Measurements from ENCODE around the gene TTC23.

The TTC23 gene

DNA sequence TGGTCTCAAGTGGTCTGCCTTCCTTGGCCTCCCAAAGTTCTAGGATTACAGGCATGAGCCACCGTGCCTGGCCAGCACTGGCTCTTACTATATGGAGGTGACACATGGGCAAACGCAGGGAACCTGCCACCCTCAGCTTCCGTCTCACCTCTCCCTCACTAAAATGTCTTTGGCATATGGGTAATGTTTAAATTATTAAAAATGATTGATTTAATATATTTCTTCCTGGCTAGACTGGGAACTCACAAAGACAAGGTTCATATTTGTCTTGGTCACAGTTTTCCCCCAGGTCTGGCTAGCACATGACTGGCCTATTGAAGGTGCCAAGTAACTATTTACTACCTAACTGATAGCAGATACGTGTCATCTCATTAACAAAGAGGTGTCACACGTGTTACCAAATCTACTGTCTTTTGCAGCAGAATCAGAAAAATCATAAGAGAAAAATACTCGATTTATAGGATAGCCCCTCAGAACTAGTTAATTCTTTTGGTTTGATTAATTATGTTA, 96.3 kb downstream of the TTC23 start:
- POLR2A ChIA-PET = no interaction called here
- CTCF ChIA-PET = no interaction called here
- DNase-seq (ENCODE audit: extremely low spot score) = no peak
- no peak for TF ChIP-seq NFRKB (IDR thresholded peaks at IDR 0.05)
- no peak for TF ChIP-seq FOXK2 (IDR thresholded peaks at IDR 0.05)
- no peak for TF ChIP-seq ZNF384 (IDR thresholded peaks at IDR 0.05)
- no peak for TF ChIP-seq SUZ12 (IDR thresholded peaks at IDR 0.05)
- no peak for TF ChIP-seq FOXM1 (IDR thresholded peaks at IDR 0.05; ENCODE audit: borderline replicate concordance)
- TF ChIP-seq SP1 (IDR thresholded peaks at IDR 0.05) = no peak

DNA sequence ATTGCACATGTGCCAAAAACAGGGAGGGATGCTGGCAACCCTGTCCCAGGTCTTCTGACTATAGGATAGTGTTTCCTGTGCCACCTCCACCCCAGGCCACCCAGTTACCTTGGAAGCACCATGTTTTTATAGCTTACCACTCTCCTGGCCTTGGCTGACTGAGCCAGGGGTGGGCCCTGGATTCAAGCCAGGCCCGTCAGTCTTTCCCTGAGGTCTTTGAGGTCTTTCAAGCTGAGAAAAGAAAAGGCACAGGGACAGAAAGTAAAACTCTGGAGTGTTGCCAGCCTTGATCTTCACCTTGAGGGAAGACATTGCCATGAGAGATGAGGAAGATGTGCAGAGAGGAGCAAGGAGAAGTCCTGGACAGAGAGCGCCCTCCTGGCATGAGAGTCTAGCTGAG, 98.2 kb downstream of the TTC23 start:
- CTCF ChIA-PET = no interaction called here
- POLR2A ChIA-PET = no interaction called here
- no peak for DNase-seq (ENCODE audit: extremely low spot score)
- TF ChIP-seq NFRKB (IDR thresholded peaks at IDR 0.05) = no peak
- no peak for TF ChIP-seq FOXK2 (IDR thresholded peaks at IDR 0.05)
- TF ChIP-seq CTBP1 (IDR thresholded peaks at IDR 0.05; ENCODE audit: borderline replicate concordance) = no peak
- TF ChIP-seq, protein P1, sequence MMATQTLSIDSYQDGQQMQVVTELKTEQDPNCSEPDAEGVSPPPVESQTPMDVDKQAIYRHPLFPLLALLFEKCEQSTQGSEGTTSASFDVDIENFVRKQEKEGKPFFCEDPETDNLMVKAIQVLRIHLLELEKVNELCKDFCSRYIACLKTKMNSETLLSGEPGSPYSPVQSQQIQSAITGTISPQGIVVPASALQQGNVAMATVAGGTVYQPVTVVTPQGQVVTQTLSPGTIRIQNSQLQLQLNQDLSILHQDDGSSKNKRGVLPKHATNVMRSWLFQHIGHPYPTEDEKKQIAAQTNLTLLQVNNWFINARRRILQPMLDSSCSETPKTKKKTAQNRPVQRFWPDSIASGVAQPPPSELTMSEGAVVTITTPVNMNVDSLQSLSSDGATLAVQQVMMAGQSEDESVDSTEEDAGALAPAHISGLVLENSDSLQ (IDR thresholded peaks at IDR 0.05) = no peak
- no peak for TF ChIP-seq HDGF (IDR thresholded peaks at IDR 0.05; ENCODE audit: borderline replicate concordance)
- TF ChIP-seq LEF1 (IDR thresholded peaks at IDR 0.05; ENCODE audit: borderline replicate concordance) = no peak
- TF ChIP-seq BHLHE40 (IDR thresholded peaks at IDR 0.05; ENCODE audit: borderline replicate concordance) = no peak
- no peak for TF ChIP-seq FOXA1 (IDR thresholded peaks at IDR 0.05)
- TF ChIP-seq FOXM1 (IDR thresholded peaks at IDR 0.05; ENCODE audit: borderline replicate concordance) = no peak
- no peak for TF ChIP-seq ARNT (IDR thresholded peaks at IDR 0.05)
- no peak for TF ChIP-seq TARDBP (IDR thresholded peaks at IDR 0.05)

DNA sequence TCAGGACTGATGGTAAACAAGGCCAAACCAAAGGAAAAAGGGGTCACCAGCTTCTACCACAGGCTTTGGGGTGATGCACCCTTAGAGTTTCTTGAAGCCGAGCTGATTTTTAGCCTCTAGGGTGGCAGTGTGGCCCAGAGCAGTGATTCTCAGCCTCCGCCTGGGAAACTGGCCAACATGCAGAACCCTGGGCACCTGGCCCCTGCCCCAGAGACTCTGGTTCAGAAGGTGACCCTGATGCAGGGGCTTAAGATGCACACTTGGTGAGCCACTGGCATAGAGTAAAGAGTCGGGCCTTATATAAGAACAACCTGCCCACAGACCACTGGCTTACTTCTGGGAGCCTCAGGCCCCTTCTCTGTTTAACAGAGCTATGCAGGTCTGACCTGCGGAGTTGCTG, 100.0 kb downstream of the TTC23 start:
- TF ChIP-seq ELF4 (IDR thresholded peaks at IDR 0.05) (no peak), LEF1 (IDR thresholded peaks at IDR 0.05; ENCODE audit: borderline replicate concordance) (no peak), HDGF (IDR thresholded peaks at IDR 0.05; ENCODE audit: borderline replicate concordance) (no peak), FOXA1 (IDR thresholded peaks at IDR 0.05) (no peak), BHLHE40 (IDR thresholded peaks at IDR 0.05; ENCODE audit: borderline replicate concordance) (no peak), FOXM1 (IDR thresholded peaks at IDR 0.05; ENCODE audit: borderline replicate concordance) (no peak), SUZ12 (IDR thresholded peaks at IDR 0.05) (no peak), NFRKB (IDR thresholded peaks at IDR 0.05) (no peak), L3MBTL2 (conservative IDR thresholded peaks at IDR 0.05) (no peak), FOXK2 (IDR thresholded peaks at IDR 0.05) (no peak), CTBP1 (IDR thresholded peaks at IDR 0.05; ENCODE audit: borderline replicate concordance) (no peak), SP1 (IDR thresholded peaks at IDR 0.05) (no peak), TARDBP (IDR thresholded peaks at IDR 0.05) (no peak), ARNT (IDR thresholded peaks at IDR 0.05) (no peak), ZNF384 (IDR thresholded peaks at IDR 0.05) (no peak)
- TF ChIP-seq, protein P1 (IDR thresholded peaks at IDR 0.05) = no peak
- ChIA-PET CTCF (no interaction called here), POLR2A (no interaction called here)
- no peak for DNase-seq (ENCODE audit: extremely low spot score)

DNA sequence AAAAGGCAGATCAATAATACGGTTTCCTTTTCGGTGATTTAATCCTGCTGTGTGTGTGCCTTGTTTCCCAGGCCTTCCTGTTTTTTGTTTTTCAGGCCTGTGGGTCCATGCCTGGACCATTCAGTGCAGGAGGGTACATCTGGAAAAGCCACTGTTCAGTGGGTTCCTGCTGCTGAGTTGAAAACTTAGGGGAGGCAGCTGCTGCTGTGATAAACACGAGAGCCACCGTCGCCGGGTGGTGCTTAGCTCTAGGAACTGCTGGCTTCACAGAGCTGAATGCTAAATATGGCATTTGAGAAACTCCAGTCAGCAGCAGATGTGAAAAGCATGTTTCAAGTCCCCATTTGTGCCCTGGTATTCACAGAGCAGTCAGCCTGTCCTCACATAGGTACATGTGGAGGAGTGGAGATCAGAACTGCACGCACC, 100.5 kb downstream of the TTC23 start:
- TF ChIP-seq SUZ12 (IDR thresholded peaks at IDR 0.05) = no peak
- no peak for TF ChIP-seq SP1 (IDR thresholded peaks at IDR 0.05)
- TF ChIP-seq L3MBTL2 (conservative IDR thresholded peaks at IDR 0.05) = no peak
- no peak for TF ChIP-seq TARDBP (IDR thresholded peaks at IDR 0.05)
- no peak for TF ChIP-seq HDGF (IDR thresholded peaks at IDR 0.05; ENCODE audit: borderline replicate concordance)
- no peak for TF ChIP-seq ZNF384 (IDR thresholded peaks at IDR 0.05)
- no peak for TF ChIP-seq NFRKB (IDR thresholded peaks at IDR 0.05)
- TF ChIP-seq LEF1 (IDR thresholded peaks at IDR 0.05; ENCODE audit: borderline replicate concordance) = no peak
- no peak for TF ChIP-seq FOXK2 (IDR thresholded peaks at IDR 0.05)
- no peak for TF ChIP-seq FOXA1 (IDR thresholded peaks at IDR 0.05)
- no peak for TF ChIP-seq CTBP1 (IDR thresholded peaks at IDR 0.05; ENCODE audit: borderline replicate concordance)
- no peak for TF ChIP-seq ELF4 (IDR thresholded peaks at IDR 0.05)
- TF ChIP-seq BHLHE40 (IDR thresholded peaks at IDR 0.05; ENCODE audit: borderline replicate concordance) = no peak
- TF ChIP-seq FOXM1 (IDR thresholded peaks at IDR 0.05; ENCODE audit: borderline replicate concordance) = no peak
- TF ChIP-seq, protein P1 (IDR thresholded peaks at IDR 0.05) = no peak
- POLR2A ChIA-PET = no interaction called here
- DNase-seq (ENCODE audit: extremely low spot score) = no peak
- CTCF ChIA-PET = no interaction called here

DNA sequence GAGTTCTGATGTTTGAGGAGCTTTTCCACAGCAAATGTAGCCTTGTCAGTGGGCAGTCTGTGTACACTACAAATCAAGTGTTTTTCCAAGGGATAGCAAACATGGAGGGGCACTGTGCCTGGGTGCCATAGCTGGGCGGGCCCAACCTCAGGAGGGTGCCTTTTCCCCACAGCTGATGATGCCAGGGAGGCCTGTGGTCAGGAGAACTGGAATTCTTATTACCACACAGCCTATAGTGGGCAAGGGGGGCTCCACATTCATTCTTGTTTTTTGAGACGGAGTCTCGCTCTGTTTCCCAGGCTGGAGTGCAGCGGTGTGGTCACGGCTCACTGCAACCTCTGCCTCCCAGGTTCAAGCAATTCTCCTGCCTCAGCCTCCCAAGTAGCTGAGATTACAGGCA, 102.7 kb downstream of the TTC23 start:
- no peak for DNase-seq (ENCODE audit: extremely low spot score)
- POLR2A ChIA-PET = no interaction called here
- CTCF ChIA-PET = no interaction called here
- TF ChIP-seq ZNF384 (IDR thresholded peaks at IDR 0.05) (no peak), CTBP1 (IDR thresholded peaks at IDR 0.05; ENCODE audit: borderline replicate concordance) (no peak), L3MBTL2 (conservative IDR thresholded peaks at IDR 0.05) (no peak), FOXK2 (IDR thresholded peaks at IDR 0.05) (no peak), TARDBP (IDR thresholded peaks at IDR 0.05) (no peak), ELF4 (IDR thresholded peaks at IDR 0.05) (no peak), FOXM1 (IDR thresholded peaks at IDR 0.05; ENCODE audit: borderline replicate concordance) (no peak), FOXA1 (IDR thresholded peaks at IDR 0.05) (no peak), ARNT (IDR thresholded peaks at IDR 0.05) (no peak), HDGF (IDR thresholded peaks at IDR 0.05; ENCODE audit: borderline replicate concordance) (no peak), SP1 (IDR thresholded peaks at IDR 0.05) (no peak), BHLHE40 (IDR thresholded peaks at IDR 0.05; ENCODE audit: borderline replicate concordance) (no peak), NFRKB (IDR thresholded peaks at IDR 0.05) (no peak), LEF1 (IDR thresholded peaks at IDR 0.05; ENCODE audit: borderline replicate concordance) (no peak), SUZ12 (IDR thresholded peaks at IDR 0.05) (no peak)
- TF ChIP-seq, protein P1 (IDR thresholded peaks at IDR 0.05) = no peak

All from HEK293T (cell line).